ENCODE measurements around the gene SLC35F4. TPM values are rescaled to one million over a fixed set of nuclear protein-coding genes. Genes with fewer than 3 reads are reported as not detected.

The SLC35F4 gene
- total and polyA plus RNA-seq, 12 donors, result not detected

DNA sequence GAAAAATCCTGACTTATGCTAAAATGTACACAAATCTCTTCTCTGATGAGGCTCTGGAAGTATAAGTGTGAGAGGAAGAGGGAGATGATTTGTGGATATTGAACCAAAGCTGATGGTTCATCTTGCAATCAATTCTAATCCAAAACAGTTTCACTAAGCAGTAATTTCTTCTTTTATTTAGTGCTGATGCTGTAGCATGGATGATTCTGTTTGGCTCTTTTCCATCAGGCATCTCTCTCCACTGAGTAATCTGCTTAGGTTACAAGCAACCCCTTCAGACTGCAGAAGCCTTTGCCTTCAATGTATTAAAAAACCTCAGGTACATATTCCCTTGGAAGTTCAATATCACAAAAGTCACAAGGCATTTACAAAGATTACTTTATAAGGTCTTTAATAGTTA is 213.1 kb downstream of the SLC35F4 start:
- no peaks in the 10 kb centered on the region for H3K4me1 ChIP-seq
- H3K36me3 ChIP-seq, result no peaks in the 10 kb centered on the region
- no peak overlapping the region for H3K27ac ChIP-seq
- H3K4me3 ChIP-seq, result no peak overlapping the region
- H3K27me3 ChIP-seq, result peaks cover 0 to 21% (median 0%) of the 10 kb centered on the region in 7 donors
- intact Hi-C loops (cut with DNase I), result no loop called here
- ATAC-seq (no peak), DNase-seq (no peak)
- TF ChIP-seq, protein P1, sequence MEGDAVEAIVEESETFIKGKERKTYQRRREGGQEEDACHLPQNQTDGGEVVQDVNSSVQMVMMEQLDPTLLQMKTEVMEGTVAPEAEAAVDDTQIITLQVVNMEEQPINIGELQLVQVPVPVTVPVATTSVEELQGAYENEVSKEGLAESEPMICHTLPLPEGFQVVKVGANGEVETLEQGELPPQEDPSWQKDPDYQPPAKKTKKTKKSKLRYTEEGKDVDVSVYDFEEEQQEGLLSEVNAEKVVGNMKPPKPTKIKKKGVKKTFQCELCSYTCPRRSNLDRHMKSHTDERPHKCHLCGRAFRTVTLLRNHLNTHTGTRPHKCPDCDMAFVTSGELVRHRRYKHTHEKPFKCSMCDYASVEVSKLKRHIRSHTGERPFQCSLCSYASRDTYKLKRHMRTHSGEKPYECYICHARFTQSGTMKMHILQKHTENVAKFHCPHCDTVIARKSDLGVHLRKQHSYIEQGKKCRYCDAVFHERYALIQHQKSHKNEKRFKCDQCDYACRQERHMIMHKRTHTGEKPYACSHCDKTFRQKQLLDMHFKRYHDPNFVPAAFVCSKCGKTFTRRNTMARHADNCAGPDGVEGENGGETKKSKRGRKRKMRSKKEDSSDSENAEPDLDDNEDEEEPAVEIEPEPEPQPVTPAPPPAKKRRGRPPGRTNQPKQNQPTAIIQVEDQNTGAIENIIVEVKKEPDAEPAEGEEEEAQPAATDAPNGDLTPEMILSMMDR (IDR thresholded peaks at IDR 0.05), result no peak
- no peaks in the 10 kb centered on the region for H3K9me3 ChIP-seq

DNA sequence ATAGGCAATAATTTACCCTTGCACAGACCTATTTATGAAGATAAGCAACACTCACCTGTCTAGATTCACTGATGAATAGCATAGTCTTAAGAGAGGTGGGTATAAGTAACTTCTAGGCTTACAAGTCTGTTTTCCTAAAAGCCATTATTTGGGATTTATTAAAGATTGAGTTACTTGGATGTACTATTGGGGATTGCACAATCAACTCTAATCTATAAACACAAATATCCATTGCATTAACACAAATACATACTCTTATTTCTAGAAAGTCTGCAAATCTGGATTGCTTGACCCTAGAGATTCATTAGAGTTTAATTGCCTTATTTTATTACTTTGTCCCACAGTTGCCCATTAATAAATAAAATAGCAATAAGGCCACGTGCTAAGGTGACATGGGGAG is 224.1 kb downstream of the SLC35F4 start:
- 30 to 40% methylated on average over 1 of the region's 1 CpG for WGBS, 2 donors
- intact Hi-C loops (cut with DNase I), result no loop called here

DNA sequence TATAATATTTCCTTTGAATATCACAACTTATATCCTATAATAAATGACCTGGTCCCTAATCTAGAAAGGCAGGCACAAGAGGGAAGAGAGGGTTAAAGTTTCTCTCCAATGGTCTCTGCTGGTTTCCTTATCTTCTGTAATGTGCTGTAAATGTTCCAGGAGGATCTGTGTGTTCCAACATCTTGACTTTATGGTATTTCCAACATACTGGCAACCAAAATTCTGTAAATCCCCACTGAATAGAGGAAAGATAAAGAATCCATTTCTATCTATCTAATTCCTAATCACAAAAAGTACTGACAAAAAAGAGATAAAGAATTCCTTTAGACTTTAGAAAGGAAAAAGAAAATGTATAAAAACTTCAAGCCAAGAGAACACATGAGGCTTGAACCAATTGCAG is 225.9 kb downstream of the SLC35F4 start:
- Histone ChIP-seq H3K27me3 (no peaks in the 10 kb centered on the region), H3K9me3 (peaks cover 0 to 3% (median 0%) of the 10 kb centered on the region in 11 donors), H3K4me1 (no peaks in the 10 kb centered on the region), H3K4me3 (no peak overlapping the region), H3K27ac (no peak overlapping the region), H3K36me3 (no peaks in the 10 kb centered on the region)
- ATAC-seq (no peak), DNase-seq (no peak)
- intact Hi-C loops (cut with DNase I), result no loop called here
- TF ChIP-seq, protein P1 (IDR thresholded peaks at IDR 0.05), result no peak

More for the DNA sequence above, 224.1 kb downstream of the SLC35F4 start:
- no peak for DNase-seq
- Histone ChIP-seq H3K4me1 (no peaks in the 10 kb centered on the region), H3K27me3 (no peaks in the 10 kb centered on the region), H3K9me3 (peaks cover 0 to 3% (median 0%) of the 10 kb centered on the region in 11 donors), H3K4me3 (no peak overlapping the region), H3K36me3 (no peaks in the 10 kb centered on the region), H3K27ac (no peak overlapping the region)
- ATAC-seq, result no peak
- TF ChIP-seq, protein P1 (IDR thresholded peaks at IDR 0.05), result no peak

DNA sequence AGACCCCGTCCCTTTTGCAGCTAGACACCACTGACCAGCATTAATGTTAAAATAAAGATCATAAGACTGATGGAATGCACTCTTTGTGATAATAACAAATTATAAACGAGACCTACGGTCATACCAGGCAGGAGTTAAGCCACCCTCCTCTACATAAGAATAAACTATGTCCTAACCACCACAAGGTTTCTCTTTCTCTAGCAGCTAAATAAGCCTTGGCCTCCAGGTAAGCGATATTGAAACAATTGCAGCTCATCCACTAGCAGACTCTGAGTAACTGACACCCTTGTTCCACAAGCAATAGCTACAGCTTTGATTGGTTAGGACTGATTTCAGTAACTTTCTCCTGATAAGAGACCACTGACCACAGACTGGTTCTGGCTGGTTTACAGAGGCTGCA is 228.0 kb downstream of the SLC35F4 start:
- no peak for ATAC-seq

More for the DNA sequence above, 228.0 kb downstream of the SLC35F4 start:
- Histone ChIP-seq H3K27me3 (peaks cover 0 to 13% (median 0%) of the 10 kb centered on the region in 7 donors), H3K27ac (no peak overlapping the region), H3K4me3 (no peak overlapping the region), H3K9me3 (no peaks in the 10 kb centered on the region), H3K36me3 (no peaks in the 10 kb centered on the region), H3K4me1 (no peaks in the 10 kb centered on the region)
- intact Hi-C loops (cut with DNase I), result no loop called here
- 81 to 87% methylated on average over 4 of the region's 4 CpGs for WGBS, 2 donors
- TF ChIP-seq, protein P1 (IDR thresholded peaks at IDR 0.05), result no peak
- no peak for DNase-seq

Measured in heart right ventricle (tissue), 16 donors.